HepG2 (cell line): ENCODE data around the gene PSMD3. TPM values are rescaled to one million over a fixed set of nuclear protein-coding genes. Genes with fewer than 3 reads are reported as not detected.

Source experiments
- DNMT1 ChIP-seq: sonication (generic); formaldehyde crosslinking; IDR thresholded peaks from 2 replicates; pipeline ENCODE4 v1.5.1; 2020; ENCODE audit warnings: mild to moderate bottlenecking, missing genetic modification reagents
- ETV6 ChIP-seq: sonication (generic); formaldehyde crosslinking; conservative IDR thresholded peaks from 2 replicates; pipeline ENCODE4 v1.4.0; 2020; ENCODE audit warnings: missing genetic modification reagents
- KDM3A ChIP-seq: IDR thresholded peaks from 2 replicates; pipeline ENCODE4 v1.6.1; 2018; ENCODE audit warnings: low read depth, missing compliant biosample characterization
- NPAS2 ChIP-seq: sonication (generic); formaldehyde crosslinking; IDR thresholded peaks from 2 replicates; pipeline ENCODE4 v1.8.0; 2022; ENCODE audit warnings: mild to moderate bottlenecking, missing genetic modification reagents, borderline replicate concordance
- SOX5 ChIP-seq: IDR thresholded peaks from 2 replicates; pipeline ENCODE4 v1.6.1; 2016; ENCODE audit warnings: borderline replicate concordance
- XRCC5 ChIP-seq: fragments of 200-400 bp; formaldehyde crosslinking; optimal IDR thresholded peaks from 2 replicates; pipeline ENCODE3; 2017; ENCODE audit warnings: mild to moderate bottlenecking, low read length
- ZNF30 ChIP-seq: sonication (generic); formaldehyde crosslinking; IDR thresholded peaks from 2 replicates; pipeline ENCODE4 v1.5.0; 2020; ENCODE audit warnings: mild to moderate bottlenecking, missing genetic modification reagents
- ZNF329 ChIP-seq: sonication (generic); formaldehyde crosslinking; IDR thresholded peaks from 2 replicates; pipeline ENCODE4 v1.9.0; 2021; ENCODE audit warnings: low read depth, mild to moderate bottlenecking, missing genetic modification reagents
- ZNF383 ChIP-seq: sonication (generic); formaldehyde crosslinking; IDR thresholded peaks from 2 replicates; pipeline ENCODE4 v1.4.0; 2020; ENCODE audit warnings: missing genetic modification reagents, mild to moderate bottlenecking, borderline replicate concordance
- ZNF782 ChIP-seq: sonication (generic); formaldehyde crosslinking; IDR thresholded peaks from 2 replicates; pipeline ENCODE4 v1.4.0; 2020; ENCODE audit warnings: missing genetic modification reagents, mild to moderate bottlenecking, borderline replicate concordance
- ZSCAN29 ChIP-seq: sonication (generic); formaldehyde crosslinking; conservative IDR thresholded peaks from 2 replicates; pipeline ENCODE4 v1.4.0; 2020; ENCODE audit warnings: mild to moderate bottlenecking, missing genetic modification reagents
- polyA plus RNA-seq, 8 experiments: library from polyadenylated mRNA; depleted of rRNA in 3 of 8; stranded (reverse) in 7 of 8; unstranded in 1 of 8; fragments of >200 nt; fragmentation: Illumina TruSeq in 4 of 8; extraction: Trizol in 4 of 8; gene quantifications; 2 replicates each; pipeline versions ENCODE4 v1.2.1 to v1.2.3, GENCODE V29; 2011 to 2016; ENCODE audit warnings: low read depth in 4 of 8, missing spikeins in 1 of 8, mixed read lengths in 1 of 8; ENCODE audit not compliant: insufficient read depth in 1 of 8
- total RNA-seq, 5 experiments: library from RNA; depleted of rRNA; stranded (reverse); fragments of >200 nt; fragmentation: Illumina TruSeq; extraction: Trizol; gene quantifications; 2 replicates each; pipeline ENCODE4 v1.2.3, GENCODE V29; 2016; ENCODE audit warnings: low read depth in 1 of 5
- TF ChIP-seq, protein P1 (sequence below): sonication (generic); formaldehyde crosslinking; conservative IDR thresholded peaks from 2 replicates; pipeline ENCODE4 v1.4.0; 2020; ENCODE audit warnings: missing genetic modification reagents
- TF ChIP-seq, protein P2 (sequence below): IDR thresholded peaks from 2 replicates; pipeline ENCODE4 v1.6.1; 2016
- TF ChIP-seq, protein P3 (sequence below): IDR thresholded peaks from 2 replicates; pipeline ENCODE4 v1.6.1; 2016; ENCODE audit warnings: missing genetic modification reagents, missing compliant biosample characterization
- TF ChIP-seq, protein P4 (sequence below), 2 experiments: sonication (generic) in 1 of 2; formaldehyde crosslinking in 1 of 2; IDR thresholded peaks; 2 replicates each; pipeline versions ENCODE4 v1.6.1 to v1.9.0; 2014 to 2022; ENCODE audit warnings: antibody characterized with exemption in 1 of 2, borderline replicate concordance in 1 of 2, inconsistent platforms in 1 of 2, low read depth in 1 of 2, missing genetic modification reagents in 1 of 2
- TF ChIP-seq, protein P5 (sequence below): sonication (generic); formaldehyde crosslinking; IDR thresholded peaks from 2 replicates; pipeline ENCODE4 v1.8.1; 2023; ENCODE audit warnings: mild to moderate bottlenecking, missing genetic modification reagents
- TF ChIP-seq, protein P6 (sequence below): sonication (generic); formaldehyde crosslinking; IDR thresholded peaks from 2 replicates; pipeline ENCODE4 v1.4.0; 2020; ENCODE audit warnings: missing genetic modification reagents

Gene PSMD3
- total and polyA plus RNA-seq, 2 of the 13 experiments (the other 11 are each of a cell fraction or from before 2014, with no cell fraction given) = 97.4 to 146 TPM

DNA sequence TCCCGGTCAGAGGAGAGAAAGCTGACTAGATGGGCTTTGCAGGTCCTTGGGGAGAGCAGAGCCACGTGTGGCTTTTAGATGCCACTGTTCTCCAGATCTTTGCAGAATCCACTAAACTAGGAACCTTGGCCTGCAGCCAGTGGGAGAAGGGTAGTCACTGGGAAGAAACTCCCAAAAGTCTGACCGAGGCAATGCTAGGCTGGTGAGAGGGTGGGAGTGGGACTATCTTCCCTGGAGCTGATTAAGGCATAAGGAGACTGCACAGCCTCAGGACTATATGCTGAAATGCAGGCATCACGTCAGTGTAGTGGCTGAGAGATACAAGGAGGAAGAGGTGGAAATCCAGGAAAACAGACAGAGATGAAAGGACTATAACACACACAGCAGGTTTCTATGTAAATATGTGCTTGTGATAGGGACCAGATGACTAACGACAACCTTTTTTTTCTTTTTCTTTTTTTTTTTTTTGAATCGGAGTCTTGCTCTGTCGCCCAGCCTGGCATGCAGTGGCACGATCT is 20.0 kb upstream of the PSMD3 start (continued):
- TF ChIP-seq, protein P1, sequence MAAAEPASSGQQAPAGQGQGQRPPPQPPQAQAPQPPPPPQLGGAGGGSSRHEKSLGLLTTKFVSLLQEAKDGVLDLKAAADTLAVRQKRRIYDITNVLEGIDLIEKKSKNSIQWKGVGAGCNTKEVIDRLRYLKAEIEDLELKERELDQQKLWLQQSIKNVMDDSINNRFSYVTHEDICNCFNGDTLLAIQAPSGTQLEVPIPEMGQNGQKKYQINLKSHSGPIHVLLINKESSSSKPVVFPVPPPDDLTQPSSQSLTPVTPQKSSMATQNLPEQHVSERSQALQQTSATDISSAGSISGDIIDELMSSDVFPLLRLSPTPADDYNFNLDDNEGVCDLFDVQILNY (CRISPR knock-in tag) = no peak
- TF ChIP-seq KDM3A (CRISPR knock-in tag) = no peak
- no peak for TF ChIP-seq ZSCAN29 (CRISPR knock-in tag)
- TF ChIP-seq ZNF30 (CRISPR knock-in tag) = no peak
- TF ChIP-seq, protein P2, sequence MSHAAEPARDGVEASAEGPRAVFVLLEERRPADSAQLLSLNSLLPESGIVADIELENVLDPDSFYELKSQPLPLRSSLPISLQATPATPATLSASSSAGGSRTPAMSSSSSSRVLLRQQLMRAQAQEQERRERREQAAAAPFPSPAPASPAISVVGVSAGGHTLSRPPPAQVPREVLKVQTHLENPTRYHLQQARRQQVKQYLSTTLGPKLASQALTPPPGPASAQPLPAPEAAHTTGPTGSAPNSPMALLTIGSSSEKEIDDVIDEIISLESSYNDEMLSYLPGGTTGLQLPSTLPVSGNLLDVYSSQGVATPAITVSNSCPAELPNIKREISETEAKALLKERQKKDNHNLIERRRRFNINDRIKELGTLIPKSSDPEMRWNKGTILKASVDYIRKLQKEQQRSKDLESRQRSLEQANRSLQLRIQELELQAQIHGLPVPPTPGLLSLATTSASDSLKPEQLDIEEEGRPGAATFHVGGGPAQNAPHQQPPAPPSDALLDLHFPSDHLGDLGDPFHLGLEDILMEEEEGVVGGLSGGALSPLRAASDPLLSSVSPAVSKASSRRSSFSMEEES (CRISPR knock-in tag) = peak; percentile 32; the same call in 1 of the 2 replicates
- TF ChIP-seq, protein P3, sequence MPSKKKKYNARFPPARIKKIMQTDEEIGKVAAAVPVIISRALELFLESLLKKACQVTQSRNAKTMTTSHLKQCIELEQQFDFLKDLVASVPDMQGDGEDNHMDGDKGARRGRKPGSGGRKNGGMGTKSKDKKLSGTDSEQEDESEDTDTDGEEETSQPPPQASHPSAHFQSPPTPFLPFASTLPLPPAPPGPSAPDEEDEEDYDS (CRISPR knock-in tag) = no peak
- TF ChIP-seq, protein P4, sequence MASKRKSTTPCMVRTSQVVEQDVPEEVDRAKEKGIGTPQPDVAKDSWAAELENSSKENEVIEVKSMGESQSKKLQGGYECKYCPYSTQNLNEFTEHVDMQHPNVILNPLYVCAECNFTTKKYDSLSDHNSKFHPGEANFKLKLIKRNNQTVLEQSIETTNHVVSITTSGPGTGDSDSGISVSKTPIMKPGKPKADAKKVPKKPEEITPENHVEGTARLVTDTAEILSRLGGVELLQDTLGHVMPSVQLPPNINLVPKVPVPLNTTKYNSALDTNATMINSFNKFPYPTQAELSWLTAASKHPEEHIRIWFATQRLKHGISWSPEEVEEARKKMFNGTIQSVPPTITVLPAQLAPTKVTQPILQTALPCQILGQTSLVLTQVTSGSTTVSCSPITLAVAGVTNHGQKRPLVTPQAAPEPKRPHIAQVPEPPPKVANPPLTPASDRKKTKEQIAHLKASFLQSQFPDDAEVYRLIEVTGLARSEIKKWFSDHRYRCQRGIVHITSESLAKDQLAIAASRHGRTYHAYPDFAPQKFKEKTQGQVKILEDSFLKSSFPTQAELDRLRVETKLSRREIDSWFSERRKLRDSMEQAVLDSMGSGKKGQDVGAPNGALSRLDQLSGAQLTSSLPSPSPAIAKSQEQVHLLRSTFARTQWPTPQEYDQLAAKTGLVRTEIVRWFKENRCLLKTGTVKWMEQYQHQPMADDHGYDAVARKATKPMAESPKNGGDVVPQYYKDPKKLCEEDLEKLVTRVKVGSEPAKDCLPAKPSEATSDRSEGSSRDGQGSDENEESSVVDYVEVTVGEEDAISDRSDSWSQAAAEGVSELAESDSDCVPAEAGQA (IDR thresholded peaks at IDR 0.05; ENCODE audit: low read depth) = no peak
- TF ChIP-seq, protein P4 (CRISPR knock-in tag; IDR thresholded peaks at IDR 0.05; ENCODE audit: borderline replicate concordance) = no peak
- no peak for TF ChIP-seq ZNF329 (CRISPR knock-in tag)
- TF ChIP-seq NPAS2 (CRISPR knock-in tag) = no peak
- TF ChIP-seq ZNF383 (CRISPR knock-in tag) = no peak
- TF ChIP-seq, protein P5, sequence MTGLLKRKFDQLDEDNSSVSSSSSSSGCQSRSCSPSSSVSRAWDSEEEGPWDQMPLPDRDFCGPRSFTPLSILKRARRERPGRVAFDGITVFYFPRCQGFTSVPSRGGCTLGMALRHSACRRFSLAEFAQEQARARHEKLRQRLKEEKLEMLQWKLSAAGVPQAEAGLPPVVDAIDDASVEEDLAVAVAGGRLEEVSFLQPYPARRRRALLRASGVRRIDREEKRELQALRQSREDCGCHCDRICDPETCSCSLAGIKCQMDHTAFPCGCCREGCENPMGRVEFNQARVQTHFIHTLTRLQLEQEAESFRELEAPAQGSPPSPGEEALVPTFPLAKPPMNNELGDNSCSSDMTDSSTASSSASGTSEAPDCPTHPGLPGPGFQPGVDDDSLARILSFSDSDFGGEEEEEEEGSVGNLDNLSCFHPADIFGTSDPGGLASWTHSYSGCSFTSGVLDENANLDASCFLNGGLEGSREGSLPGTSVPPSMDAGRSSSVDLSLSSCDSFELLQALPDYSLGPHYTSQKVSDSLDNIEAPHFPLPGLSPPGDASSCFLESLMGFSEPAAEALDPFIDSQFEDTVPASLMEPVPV (CRISPR knock-in tag) = no peak
- TF ChIP-seq SOX5 (CRISPR knock-in tag) = peak; percentile 57; the same call in 1 of the 2 replicates
- TF ChIP-seq, protein P6, sequence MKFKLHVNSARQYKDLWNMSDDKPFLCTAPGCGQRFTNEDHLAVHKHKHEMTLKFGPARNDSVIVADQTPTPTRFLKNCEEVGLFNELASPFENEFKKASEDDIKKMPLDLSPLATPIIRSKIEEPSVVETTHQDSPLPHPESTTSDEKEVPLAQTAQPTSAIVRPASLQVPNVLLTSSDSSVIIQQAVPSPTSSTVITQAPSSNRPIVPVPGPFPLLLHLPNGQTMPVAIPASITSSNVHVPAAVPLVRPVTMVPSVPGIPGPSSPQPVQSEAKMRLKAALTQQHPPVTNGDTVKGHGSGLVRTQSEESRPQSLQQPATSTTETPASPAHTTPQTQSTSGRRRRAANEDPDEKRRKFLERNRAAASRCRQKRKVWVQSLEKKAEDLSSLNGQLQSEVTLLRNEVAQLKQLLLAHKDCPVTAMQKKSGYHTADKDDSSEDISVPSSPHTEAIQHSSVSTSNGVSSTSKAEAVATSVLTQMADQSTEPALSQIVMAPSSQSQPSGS = no peak
- no peak for TF ChIP-seq ZNF782 (CRISPR knock-in tag)
- TF ChIP-seq XRCC5 = no peak
- no peak for TF ChIP-seq DNMT1 (CRISPR knock-in tag)
- no peak for TF ChIP-seq ETV6 (CRISPR knock-in tag)
